HepG2 (cell line): ENCODE measurements around the gene HSPE1. TPM values are rescaled to one million over a fixed set of nuclear protein-coding genes. Genes with fewer than 3 reads are reported as not detected.

Source experiments
- ADNP ChIP-seq: sonication (generic); formaldehyde crosslinking; IDR thresholded peaks from 2 replicates; pipeline ENCODE4 v1.4.0; 2020; ENCODE audit warnings: missing genetic modification reagents
- CCAR2 ChIP-seq: fragments of 200-400 bp; formaldehyde crosslinking; optimal IDR thresholded peaks from 2 replicates; pipeline ENCODE3; 2018; ENCODE audit warnings: low read depth, mild to moderate bottlenecking, low read length, moderate library complexity
- DR1 ChIP-seq: sonication (generic); formaldehyde crosslinking; IDR thresholded peaks from 2 replicates; pipeline ENCODE4 v1.8.0; 2021; ENCODE audit warnings: mild to moderate bottlenecking, missing genetic modification reagents, inconsistent platforms
- HMGXB4 ChIP-seq, 2 experiments: sonication (generic) in 1 of 2; formaldehyde crosslinking in 1 of 2; IDR thresholded peaks; 2 replicates each; pipeline versions ENCODE4 v1.4.0 to v1.6.1; 2018 to 2020; ENCODE audit warnings: missing genetic modification reagents in 2 of 2, borderline replicate concordance in 1 of 2, low read depth in 1 of 2, mild to moderate bottlenecking in 1 of 2, missing biosample characterization in 1 of 2
- SAP130 ChIP-seq: IDR thresholded peaks from 2 replicates; pipeline ENCODE4 v1.6.1; 2016; ENCODE audit warnings: low read depth
- SP5 ChIP-seq: IDR thresholded peaks from 2 replicates; pipeline ENCODE4 v1.6.1; 2016; ENCODE audit warnings: low read depth, borderline replicate concordance
- STAT6 ChIP-seq: sonication (generic); formaldehyde crosslinking; IDR thresholded peaks from 2 replicates; pipeline ENCODE4 v1.4.0; 2020; ENCODE audit warnings: missing genetic modification reagents, mild to moderate bottlenecking, borderline replicate concordance
- TCF7L2 ChIP-seq: IDR thresholded peaks from 2 replicates; pipeline ENCODE4 v1.6.1; 2011; ENCODE audit warnings: mild to moderate bottlenecking, low read depth, low read length, moderate library complexity
- TGIF2 ChIP-seq: IDR thresholded peaks from 2 replicates; pipeline ENCODE4 v1.6.1; 2016; ENCODE audit warnings: control low read depth, missing compliant biosample characterization
- ZNF253 ChIP-seq: sonication (generic); formaldehyde crosslinking; IDR thresholded peaks from 2 replicates; pipeline ENCODE4 v1.8.0; 2022; ENCODE audit warnings: mild to moderate bottlenecking, missing genetic modification reagents, borderline replicate concordance
- ZNF264 ChIP-seq: sonication (generic); formaldehyde crosslinking; IDR thresholded peaks from 2 replicates; pipeline ENCODE4 v1.4.0; 2020; ENCODE audit warnings: missing genetic modification reagents
- ZNF562 ChIP-seq: sonication (generic); formaldehyde crosslinking; IDR thresholded peaks from 2 replicates; pipeline ENCODE4 v1.8.0; 2022; ENCODE audit warnings: missing genetic modification reagents, borderline replicate concordance
- ZNF569 ChIP-seq: sonication (generic); formaldehyde crosslinking; IDR thresholded peaks from 2 replicates; pipeline ENCODE4 v1.5.0; 2020; ENCODE audit warnings: mild to moderate bottlenecking, missing genetic modification reagents, moderate library complexity, borderline replicate concordance
- ZNF792 ChIP-seq: IDR thresholded peaks from 2 replicates; pipeline ENCODE4 v1.6.1; 2016
- ZSCAN5A ChIP-seq: sonication (generic); formaldehyde crosslinking; IDR thresholded peaks from 2 replicates; pipeline ENCODE4 v1.8.0; 2022; ENCODE audit warnings: mild to moderate bottlenecking, missing genetic modification reagents, borderline replicate concordance
- polyA plus RNA-seq, 8 experiments: library from polyadenylated mRNA; depleted of rRNA in 3 of 8; stranded (reverse) in 7 of 8; unstranded in 1 of 8; fragments of >200 nt; fragmentation: Illumina TruSeq in 4 of 8; extraction: Trizol in 4 of 8; gene quantifications; 2 replicates each; pipeline versions ENCODE4 v1.2.1 to v1.2.3, GENCODE V29; 2011 to 2016; ENCODE audit warnings: low read depth in 4 of 8, missing spikeins in 1 of 8, mixed read lengths in 1 of 8; ENCODE audit not compliant: insufficient read depth in 1 of 8
- total RNA-seq, 5 experiments: library from RNA; depleted of rRNA; stranded (reverse); fragments of >200 nt; fragmentation: Illumina TruSeq; extraction: Trizol; gene quantifications; 2 replicates each; pipeline ENCODE4 v1.2.3, GENCODE V29; 2016; ENCODE audit warnings: low read depth in 1 of 5
- TF ChIP-seq, protein P1 (sequence below): IDR thresholded peaks from 2 replicates; pipeline ENCODE4 v1.6.1; 2012; ENCODE audit warnings: inconsistent platforms
- TF ChIP-seq, protein P2 (sequence below): sonication (generic); formaldehyde crosslinking; IDR thresholded peaks from 2 replicates; pipeline ENCODE4 v1.4.0; 2020; ENCODE audit warnings: missing genetic modification reagents, mild to moderate bottlenecking, borderline replicate concordance
- TF ChIP-seq, protein P3 (sequence below): sonication (generic); formaldehyde crosslinking; IDR thresholded peaks from 2 replicates; pipeline ENCODE4 v1.5.0; 2020; ENCODE audit warnings: mild to moderate bottlenecking, low read depth, missing genetic modification reagents, borderline replicate concordance
- TF ChIP-seq, protein P4 (sequence below): fragments of 450-650 bp; IDR thresholded peaks from 2 replicates; pipeline ENCODE4 v1.6.1; 2017

Gene HSPE1
- total and polyA plus RNA-seq, 2 of the 13 experiments (the other 11 are each of a cell fraction or from before 2014, with no cell fraction given): 244 to 823 TPM

DNA sequence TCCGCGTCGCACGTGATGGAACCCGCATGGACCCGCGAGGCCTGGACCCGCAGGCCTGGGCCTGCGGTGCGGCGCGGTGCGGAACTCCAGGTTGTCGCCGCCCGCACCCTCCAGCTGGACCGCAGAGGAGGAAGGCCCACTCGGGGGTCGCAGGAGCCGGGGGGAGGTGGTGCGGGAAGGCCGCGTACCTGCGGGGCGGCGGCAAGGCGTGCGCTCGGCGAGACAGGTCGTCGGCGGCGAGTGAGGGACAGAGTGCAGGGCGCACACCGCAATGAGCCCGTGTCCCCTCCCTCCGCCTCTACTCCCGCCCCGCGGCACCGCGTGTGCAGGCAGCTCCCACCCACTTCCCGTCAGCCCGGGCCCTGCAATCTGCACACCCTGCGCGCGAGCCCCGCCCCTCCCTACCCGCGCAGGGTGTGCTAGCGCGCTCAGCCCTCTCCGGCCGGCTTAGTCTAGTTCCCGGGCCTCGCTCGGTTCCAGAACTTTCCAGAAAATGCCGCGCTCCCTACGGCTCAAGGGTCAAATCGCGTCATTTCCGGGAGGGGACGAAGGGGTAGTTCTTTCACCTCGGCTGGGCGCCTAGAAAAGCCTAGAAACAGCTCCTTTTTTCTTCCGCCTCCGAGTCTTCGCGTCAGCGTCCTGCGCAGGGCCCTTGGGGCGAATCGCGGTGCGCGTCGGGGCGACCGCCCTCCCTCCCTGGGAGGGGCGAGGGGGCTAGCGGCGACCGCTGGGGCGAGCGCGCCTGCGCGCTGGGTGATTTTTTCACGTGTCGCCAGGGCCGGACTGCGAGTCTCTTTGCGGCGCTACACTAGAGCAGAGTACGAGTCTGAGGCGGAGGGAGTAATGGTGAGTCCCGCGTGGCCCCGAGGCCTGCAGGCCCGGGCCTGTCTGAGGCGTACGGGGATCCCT is at the start of gene HSPE1, which contains the start of gene HSPD1 (continued):
- TF ChIP-seq, protein P1, sequence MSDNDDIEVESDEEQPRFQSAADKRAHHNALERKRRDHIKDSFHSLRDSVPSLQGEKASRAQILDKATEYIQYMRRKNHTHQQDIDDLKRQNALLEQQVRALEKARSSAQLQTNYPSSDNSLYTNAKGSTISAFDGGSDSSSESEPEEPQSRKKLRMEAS: peak; percentile 96
- TF ChIP-seq SP5 (CRISPR knock-in tag) (peak; percentile 96), CCAR2 (peak; percentile 95), ZNF569 (CRISPR knock-in tag) (peak; percentile 97), TCF7L2 (no peak), ZSCAN5A (CRISPR knock-in tag) (peak; percentile 98), TGIF2 (CRISPR knock-in tag) (peak; percentile 88), HMGXB4 (CRISPR knock-in tag; IDR thresholded peaks at IDR 0.05; ENCODE audit: borderline replicate concordance in 1 of 2, low read depth in 1 of 2) (peak; percentile 86 to 87), ZNF253 (CRISPR knock-in tag) (peak; percentile 95), ZNF264 (CRISPR knock-in tag) (peak; percentile 38), ZNF792 (CRISPR knock-in tag) (peak; percentile 87), ADNP (CRISPR knock-in tag) (no peak), SAP130 (peak; percentile 90), DR1 (CRISPR knock-in tag) (peak; percentile 97), ZNF562 (peak; percentile 74; the same call in 1 of the 2 replicates), STAT6 (CRISPR knock-in tag) (peak; percentile 97)
- TF ChIP-seq, protein P2, sequence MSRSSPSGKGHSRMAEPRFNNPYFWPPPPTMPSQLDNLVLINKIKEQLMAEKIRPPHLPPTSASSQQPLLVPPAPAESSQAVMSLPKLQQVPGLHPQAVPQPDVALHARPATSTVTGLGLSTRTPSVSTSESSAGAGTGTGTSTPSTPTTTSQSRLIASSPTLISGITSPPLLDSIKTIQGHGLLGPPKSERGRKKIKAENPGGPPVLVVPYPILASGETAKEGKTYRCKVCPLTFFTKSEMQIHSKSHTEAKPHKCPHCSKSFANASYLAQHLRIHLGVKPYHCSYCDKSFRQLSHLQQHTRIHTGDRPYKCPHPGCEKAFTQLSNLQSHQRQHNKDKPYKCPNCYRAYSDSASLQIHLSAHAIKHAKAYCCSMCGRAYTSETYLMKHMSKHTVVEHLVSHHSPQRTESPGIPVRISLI: peak; percentile 68; the same call in 1 of the 2 replicates
- TF ChIP-seq, protein P3, sequence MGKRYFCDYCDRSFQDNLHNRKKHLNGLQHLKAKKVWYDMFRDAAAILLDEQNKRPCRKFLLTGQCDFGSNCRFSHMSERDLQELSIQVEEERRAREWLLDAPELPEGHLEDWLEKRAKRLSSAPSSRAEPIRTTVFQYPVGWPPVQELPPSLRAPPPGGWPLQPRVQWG (CRISPR knock-in tag): 0 out of 2 replicates have a peak, but pooled peaks have one; percentile 55
- TF ChIP-seq, protein P4, sequence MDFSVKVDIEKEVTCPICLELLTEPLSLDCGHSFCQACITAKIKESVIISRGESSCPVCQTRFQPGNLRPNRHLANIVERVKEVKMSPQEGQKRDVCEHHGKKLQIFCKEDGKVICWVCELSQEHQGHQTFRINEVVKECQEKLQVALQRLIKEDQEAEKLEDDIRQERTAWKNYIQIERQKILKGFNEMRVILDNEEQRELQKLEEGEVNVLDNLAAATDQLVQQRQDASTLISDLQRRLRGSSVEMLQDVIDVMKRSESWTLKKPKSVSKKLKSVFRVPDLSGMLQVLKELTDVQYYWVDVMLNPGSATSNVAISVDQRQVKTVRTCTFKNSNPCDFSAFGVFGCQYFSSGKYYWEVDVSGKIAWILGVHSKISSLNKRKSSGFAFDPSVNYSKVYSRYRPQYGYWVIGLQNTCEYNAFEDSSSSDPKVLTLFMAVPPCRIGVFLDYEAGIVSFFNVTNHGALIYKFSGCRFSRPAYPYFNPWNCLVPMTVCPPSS: no peak
